ENCODE data around the gene TCAP.

Gene TCAP, protein sequence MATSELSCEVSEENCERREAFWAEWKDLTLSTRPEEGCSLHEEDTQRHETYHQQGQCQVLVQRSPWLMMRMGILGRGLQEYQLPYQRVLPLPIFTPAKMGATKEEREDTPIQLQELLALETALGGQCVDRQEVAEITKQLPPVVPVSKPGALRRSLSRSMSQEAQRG

DNA sequence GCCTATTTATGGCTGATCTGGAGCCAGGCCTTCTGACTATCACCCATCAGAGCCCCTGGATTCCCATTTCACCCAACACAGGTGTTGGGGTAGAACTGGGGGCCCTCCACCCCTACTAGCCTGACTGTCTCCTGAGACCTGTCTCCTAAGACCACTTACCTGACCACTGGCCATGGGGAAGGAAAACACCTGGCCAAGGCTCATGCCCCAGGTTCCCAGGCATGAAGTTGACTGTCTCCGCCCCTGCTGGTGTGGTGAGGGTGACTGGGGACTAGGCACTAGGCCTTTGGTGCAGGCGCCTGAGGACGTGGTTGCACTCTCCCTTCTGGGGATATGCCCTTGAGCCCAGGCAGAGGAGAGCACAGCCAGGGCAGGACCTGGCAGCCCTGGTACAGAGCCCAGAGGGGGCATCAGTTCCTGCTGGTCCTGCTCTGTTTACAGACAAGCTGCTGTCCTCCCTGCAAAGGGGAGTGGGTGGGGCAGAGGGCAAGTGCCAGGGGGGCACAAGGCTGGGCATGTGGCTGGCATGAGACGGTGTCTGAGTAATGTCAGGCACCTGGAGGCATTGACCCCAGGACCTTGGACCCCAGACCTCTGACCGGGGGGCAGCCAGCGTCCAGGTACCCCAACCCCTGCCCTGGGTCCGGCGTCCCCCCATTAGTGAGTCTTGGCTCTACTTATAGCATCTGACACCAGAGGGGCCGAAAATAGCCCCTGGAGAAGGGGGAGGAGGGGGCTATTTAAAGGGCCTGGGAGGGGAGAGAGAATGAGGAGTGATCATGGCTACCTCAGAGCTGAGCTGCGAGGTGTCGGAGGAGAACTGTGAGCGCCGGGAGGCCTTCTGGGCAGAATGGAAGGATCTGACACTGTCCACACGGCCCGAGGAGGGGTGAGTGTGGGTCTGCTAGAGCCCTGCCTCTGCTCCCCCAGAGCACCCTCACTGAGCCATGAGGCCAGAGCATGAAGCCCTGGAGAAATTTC lies at the start of gene TCAP:
Gene TCAP (plus strand): TSS at position 769 of the 981 bp plus-strand sequence. CDS start 11 bp downstream, at position 780.
- DNase-seq = no peak

DNA sequence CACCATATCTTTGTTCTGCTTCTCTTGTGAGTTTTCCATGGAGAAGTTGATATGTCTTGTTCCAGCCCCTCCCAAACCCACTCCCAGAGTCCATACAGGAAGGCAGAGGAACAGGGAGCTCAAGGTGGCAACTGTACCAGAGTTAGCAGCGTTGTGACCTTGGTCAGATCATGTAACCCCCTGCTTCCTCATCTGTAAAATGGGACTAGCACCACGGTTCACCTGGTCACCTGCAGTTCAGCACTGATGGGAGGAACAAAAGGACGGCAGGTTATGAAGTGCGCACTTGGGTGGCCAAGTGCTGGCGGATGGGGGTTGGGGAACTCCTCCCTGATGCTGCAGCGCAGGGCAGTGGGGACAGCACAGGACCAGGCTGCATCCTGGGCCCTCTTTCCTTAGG lies 49.7 kb upstream of the TCAP start:
- no peak for DNase-seq

DNA sequence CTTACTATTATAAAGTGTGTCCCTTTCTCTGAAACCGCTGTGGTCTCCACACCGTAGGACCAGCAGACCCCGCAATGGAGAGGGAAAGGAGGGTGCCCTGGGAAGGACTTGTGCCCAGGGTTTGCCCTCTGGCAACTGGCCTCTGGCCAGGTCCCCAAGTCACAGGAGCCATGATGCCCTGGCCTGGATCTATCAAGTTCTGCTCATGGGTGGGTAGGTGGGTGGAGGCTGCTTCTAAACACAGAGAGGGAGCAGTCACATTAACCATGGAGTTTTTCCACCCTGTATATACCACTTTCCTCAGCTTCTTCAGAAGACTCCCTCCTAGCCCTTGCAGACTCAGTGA lies 48.1 kb upstream of the TCAP start:
- DNase-seq = no peak

DNA sequence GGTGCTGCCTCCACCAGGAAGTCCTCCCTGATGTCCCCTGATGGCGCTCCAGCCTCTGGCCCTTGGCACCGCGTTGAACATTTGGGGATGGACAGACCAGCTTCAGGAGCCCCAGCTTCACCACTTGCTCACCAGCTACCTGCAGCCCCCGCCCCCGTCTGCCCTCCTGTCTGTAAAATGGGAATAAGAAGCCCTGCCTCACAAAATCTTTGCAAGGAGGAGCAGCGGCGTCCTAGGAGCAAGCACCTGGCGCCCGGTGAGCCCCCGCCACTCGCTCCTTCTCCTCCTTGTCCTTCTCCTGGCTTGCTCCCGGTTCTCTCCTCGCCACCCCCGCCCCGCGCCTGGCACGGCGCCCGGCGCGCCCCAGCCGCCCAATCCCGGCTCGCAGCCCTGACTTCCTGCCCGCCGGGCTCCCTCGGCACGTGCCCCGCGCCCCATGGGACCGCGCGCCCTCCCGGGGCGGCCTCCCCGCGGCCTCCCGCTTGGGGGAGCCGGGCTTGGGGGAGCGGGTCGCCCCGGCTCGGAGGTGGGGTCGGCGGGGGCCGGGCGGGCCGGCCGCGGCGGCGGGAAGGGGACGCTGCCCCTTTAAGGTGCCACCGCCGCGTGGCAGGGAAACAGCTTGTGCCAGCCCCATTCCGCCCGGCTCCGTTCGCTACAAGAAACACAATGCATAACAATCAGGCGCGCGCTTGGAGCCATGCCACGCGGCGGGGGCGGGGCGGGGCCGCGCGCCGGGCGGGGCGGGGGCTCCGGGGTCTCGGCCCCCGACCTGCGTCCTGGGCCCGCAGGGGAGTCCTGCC lies 47.5 kb upstream of the TCAP start:
- peak; percentile 47 for DNase-seq

DNA sequence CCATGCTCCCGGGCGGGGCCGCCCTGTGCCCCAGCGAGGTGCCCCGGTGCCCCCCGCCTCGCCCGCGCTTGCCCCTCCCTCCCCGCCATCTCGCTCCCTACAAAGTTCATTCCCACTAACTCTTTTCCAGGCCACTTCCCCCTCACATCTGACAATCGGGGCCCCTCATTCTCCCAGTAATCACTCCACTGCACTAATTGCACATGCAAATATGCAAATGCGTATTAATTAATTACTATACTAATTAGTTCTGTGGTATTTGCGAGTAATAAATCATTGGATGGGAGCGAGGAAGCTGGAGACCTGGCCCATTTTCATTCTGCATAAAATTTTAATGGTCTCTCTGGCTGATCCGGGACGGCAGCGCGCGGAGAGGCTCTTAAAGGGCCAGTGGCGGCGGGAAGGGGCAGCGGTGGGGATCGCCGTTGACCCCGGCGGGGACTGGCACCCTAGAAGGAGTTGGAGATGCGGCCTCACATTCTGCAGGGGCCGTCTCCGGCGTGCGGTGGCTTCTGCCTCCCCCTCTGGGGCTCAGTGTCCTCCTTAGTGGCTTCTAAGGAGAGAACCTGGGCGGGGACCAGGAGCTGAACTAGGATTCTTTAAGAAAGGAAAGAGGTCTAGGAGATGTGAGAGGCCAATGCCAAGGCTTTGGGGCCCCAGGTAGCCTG lies 46.8 kb upstream of the TCAP start:
- DNase-seq = no peak

DNA sequence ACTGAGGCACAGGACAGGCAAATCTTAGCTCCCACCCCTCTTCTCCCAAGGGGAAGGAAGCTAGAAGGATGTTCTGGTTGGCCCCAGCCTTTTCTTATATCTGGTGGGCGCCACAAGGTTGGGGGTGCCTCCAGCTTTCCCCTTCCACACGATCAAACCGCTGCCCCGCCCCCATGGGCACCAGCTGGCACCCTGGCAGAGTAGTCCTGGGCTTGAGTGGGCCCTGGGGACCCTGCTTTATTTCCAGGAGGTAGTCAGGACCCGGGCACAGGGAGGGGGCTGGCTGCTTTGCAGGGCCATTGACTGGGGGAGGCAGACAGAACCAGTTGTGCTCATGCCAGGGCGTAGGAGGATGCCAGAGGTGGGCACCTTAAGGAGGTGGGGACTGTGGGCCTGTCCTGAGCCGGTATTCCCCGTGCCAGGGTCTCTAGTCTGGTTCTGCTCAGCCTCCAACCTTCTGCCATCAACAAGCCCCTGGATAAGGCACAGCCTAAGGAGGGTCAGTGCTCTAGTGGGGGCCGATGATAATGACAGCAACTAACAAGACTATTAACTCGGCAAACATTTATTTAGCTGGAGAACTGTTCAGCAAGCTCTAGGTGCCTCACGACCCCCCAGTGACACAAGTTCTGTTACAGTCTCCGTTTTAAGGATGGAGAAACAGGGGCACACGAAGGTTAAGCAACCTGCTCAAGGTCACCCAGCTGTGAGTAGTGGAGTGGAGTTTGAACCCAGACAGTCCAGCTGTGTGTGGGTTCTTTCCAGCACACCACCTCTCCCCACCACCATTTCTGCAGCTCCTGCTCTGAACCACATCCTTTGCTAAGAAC lies 46.0 kb upstream of the TCAP start:
- DNase-seq = no peak

DNA sequence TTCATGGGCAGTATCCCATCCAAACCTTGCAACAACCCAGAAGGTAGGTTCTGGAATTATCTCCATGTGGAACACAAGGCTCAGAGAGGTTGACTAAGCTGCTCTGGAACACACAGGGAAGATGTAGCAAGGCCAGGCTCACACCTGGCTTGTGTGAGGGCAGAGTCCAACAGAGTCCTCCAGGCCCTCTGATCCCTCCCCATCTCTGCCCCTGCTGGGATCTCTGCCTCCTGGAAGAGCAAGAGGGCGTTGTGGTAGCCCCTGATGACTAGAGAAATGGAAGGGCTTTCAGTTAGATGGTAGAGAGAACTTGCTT lies 45.4 kb upstream of the TCAP start:
- no peak for DNase-seq

DNA sequence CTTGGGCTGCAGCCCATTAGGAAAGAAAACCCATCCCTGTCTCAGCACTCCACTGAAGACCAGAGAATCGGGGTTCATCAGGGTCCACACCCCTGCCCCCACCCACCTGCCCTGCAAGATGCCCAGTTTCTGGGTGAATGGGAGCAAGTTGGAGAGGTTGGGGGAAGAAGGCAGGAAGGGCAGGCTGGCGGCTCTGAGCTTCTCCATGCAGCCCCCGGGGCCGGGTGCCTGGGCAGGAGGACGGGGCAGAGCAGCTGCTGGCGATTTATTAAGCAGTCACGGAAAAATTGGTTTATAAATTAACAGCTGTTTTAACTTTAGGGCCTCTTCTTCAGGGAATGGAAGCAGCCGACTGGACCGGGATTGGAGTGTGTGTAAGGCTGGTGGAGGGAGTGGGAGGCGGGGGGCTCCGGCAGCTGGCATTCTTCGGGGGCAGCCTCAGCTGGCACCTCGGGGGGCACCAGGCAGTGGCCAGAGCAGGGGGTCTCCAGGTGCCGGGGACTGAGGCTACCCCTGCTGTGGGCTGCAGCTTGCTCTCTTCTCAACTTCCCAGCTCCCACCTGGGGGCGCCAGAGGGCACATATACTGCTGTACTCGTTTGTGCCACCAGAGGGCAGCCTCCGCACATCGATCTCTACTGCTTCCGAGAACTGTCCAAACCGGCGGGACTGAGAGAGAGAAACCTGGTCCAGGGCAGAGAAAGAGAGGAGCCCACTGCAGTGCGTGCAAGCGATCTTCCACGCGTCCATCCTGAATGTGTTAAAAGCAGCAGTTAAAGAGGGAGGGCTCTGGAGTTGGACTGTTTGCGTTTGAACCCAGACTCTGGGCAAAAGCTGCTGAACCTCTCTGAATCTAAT lies 43.4 kb upstream of the TCAP start:
- DNase-seq = peak; percentile 48

DNA sequence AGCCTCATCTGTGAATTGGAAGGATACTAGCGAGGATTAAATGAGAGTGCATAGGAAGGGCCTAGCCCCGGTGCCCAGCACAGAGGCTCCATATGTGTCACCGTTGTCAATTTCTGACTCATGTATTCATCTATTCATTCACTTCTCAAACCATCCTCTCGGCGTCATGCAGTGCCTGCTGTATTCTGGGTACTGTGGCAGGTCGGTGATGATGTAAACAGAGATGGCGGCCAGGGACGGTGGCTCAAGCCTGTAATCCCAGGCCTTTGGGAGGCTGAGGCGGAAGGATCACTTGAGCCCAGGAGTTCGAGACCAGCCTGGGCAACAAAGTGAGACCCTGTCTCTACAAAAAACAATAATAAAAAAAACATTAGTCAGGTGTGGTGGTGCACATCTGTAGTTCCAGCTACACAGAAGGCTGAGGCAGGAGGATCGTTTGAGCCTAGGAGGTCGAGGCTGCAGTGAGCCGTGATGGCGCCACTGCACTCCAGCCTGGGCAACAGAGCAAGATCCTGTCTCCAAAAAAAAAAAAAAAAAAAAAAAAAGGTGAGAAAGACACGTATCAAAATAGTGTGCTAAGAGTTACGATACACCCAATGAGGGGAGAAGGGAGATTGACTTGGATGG lies 42.7 kb upstream of the TCAP start:
- no peak for DNase-seq

DNA sequence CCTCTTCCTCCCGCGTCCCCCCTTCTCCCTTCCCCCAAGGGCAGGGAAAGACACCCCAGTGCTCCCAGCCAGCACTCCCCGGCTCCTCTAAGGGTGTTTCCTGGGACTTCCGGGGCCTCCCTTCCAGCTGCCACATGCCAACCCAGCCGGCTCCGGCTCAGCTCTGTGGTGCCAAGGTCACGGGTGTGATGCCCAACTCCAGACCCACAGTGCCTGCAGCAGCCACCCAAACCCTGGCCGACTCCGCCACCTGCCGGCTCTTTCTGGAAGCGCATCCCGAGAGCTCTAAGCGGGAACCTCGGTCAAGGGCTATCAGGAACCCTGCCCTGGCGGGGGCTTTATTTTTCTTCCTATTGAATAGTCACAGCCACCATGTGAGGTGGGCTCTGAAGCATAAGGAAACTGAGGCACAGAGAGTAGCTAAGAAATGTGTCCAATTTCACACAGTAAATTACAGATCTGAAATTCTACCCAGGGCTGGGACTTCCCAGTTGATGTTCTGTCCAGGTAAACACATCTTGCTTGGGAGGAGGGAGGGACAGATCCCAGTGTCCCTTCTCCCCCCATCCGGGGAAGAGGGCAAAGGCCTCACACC lies 41.7 kb upstream of the TCAP start:
- no peak for DNase-seq

DNA sequence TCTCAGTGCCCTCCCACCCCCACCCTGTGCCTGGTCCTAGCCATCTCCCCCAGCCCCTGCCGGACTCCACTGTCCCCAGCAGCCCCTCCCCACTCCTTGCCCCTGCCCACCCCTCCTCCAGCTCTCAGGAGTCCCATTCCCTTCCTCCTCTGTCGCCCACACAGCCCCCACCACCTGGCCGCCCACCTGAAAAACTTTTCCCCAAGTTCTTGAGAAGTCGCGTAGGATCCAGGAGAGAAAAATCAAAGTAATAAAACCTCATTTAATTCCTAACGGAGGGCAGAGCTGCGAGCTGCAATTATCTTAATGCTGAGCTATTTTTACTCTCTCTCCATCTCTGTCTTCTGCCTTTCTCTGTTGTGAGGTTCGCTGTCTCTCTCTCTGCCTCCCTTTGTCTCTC lies 40.8 kb upstream of the TCAP start:
- DNase-seq = no peak

DNA sequence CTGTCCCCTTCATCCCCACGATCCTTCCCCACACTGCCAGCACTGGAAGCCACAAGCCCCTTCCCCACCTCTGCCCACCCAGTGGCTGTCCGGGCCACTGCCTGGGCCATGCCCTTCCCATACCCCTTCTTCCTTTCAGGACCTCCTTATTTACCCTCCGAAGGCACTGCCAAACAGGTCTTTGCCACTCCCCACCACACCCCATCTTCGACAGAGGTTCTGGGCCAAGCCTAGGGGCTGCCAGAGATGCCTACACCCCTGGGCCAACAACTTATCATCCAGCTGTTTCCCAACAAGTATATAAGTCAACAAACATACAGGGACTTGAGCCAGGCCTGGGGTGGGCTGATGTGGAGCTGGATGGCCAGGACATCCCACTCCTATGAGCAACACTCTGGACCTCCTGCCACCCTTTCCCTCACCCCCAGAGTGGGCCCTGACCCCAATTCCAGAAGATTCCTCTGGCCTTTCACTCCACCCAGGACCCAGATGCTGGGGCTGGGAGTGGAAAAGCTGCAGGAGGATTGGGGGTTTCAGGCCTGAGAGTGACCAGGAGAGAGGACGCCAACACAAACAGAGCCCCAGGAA lies 39.9 kb upstream of the TCAP start:
- DNase-seq = no peak

DNA sequence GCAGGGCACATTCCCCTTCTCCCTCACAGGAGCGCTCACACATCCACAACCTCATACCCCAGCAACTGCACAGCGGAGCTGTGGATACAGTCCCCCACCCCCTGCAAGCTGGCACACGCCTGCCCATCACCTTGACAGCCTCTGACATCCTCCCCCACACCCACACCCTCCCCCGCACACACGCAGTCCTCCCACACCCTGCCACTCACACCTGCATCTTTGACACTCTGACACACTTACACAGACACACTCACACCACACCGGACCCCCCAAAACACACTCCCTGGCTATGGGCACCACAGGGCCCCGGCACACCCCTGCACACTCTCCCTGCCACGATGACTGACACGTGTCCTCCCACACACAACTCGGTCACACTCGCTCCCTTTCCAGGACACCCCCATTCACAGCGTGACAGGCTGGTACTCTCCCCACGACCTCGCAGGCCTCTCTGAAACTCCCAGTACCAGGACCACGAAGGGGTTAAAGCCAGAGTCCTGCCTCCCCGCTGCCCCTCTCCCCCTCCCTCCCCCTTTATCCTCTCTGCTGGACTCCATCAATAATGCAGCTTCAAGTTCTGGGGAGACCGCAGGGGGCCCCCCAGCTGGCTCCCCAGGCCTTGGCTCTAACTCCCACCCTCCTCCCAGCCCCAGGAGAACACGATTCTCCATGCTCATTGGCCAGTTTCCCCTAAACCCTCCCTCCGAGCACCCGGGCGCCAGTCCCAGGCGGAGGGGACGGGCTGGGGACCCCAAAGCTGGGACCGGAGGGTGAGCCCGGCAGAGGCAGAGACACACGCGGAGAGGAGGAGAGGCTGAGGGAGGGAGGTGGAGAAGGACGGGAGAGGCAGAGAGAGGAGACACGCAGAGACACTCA lies 38.7 kb upstream of the TCAP start, which contains the start of gene PPP1R1B:
Gene PPP1R1B (plus strand): TSS at position 782 of the 876 bp plus-strand sequence. CDS start 441 bp downstream, outside the sequence.
- DNase-seq = no peak

DNA sequence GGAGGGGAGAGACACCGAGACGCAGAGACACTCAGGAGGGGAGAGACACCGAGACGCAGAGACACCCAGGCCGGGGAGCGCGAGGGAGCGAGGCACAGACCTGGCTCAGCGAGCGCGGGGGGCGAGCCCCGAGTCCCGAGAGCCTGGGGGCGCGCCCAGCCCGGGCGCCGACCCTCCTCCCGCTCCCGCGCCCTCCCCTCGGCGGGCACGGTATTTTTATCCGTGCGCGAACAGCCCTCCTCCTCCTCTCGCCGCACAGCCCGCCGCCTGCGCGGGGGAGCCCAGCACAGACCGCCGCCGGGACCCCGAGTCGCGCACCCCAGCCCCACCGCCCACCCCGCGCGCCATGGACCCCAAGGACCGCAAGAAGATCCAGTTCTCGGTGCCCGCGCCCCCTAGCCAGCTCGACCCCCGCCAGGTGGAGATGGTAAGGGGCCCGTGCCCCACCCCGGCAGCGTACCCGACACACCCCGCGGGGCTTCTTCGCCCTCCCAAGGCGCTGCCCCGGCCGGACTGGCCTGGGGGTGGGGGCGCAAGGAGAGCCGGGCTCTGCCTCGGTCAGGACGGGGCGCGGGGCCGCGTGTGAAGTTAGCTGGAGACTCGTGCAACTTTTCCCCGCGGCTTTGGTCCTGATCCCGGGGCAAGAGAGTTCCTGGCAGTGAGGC lies 38.0 kb upstream of the TCAP start:
- no peak for DNase-seq

DNA sequence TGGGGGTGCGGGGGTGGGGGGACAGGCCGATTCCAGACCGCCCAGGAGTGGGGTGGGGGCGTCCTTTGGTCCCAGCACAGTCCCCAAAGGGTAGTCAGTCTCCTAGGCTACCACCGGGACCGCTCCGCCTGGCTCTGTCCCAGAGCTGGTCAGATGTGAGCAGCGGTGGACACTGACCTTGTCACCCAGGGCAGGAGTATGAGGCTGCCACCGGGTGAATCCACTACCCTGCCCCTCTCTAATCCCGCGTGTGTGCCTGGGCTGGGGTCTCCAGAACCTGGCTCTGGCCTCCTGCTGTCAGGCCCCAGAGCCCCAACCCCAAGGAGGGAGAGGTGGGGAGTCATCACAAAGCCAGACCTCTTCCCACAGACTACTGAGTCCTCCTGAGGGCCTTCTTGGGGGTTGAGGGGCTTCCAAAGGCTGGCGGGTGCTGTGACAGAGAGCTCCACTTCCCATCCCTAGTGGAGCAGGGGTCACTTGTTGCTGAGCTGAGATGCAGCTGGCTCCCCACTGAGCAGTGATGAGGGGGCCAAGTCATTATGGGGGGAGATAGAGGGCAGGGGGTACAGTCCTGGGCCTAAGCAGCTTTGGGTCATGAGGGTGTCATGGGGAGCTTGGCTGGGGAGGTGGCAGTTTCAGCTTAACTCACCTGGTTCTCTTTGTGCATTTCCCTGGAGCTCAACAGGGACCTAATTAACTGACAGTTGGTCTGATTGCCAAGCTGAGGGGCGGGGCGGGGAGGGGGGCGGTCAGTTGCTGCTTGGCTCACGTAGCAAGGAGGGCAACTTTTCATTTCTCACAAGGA lies 37.2 kb upstream of the TCAP start:
- DNase-seq = no peak

DNA sequence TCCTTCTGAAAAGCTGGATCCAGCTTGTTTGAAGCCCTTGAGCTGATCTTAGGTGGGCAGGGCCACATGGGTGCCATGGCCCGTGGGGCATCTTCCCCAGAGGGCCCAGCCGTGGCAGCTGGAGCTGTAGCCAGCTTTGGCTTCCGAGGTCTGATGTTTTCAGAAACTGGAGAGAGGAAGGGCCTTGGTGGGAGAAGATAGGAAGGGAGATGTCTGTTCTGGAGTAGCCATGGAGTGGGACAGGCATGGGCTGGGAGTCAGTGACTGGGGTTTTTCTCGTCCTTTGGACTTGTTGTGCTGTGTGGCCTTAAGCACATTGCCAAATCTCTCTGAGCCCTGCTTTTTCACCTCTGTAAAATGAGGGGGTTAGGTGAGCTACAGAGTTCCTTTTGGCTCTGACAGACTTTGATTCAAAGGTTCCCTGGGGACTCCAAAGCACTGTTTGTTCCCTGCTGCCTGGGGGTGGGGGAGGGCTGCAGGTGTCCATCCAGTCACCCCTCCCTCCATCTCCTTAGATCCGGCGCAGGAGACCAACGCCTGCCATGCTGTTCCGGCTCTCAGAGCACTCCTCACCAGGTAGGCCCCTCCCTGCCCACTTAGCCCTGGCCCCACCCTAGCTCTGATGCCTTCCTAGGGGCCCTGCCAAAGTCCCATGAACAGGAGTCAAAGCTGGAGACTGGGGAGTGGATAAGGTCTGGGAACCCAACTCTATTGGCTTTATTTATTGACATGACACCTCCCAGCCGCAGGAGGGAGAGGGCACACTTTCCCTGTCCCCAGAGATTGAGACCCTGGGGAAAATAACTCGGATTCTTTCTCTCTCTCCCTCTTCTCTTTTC lies 36.3 kb upstream of the TCAP start:
- no peak for DNase-seq

All from NCI-H2081 treated with DMSO at 0.1 percent for 48 hours (cell line).